Gastrocnemius medialis (tissue), 4 donors: ENCODE measurements around the gene CDK5RAP3. TPM values are rescaled to one million over a fixed set of nuclear protein-coding genes. Genes with fewer than 3 reads are reported as not detected.
A peak's percentile ranks its signal among the peaks of the same experiment; 100 is the strongest.

Source experiments
- ATAC-seq, 2 donors: fragments of 150-250 bp; one replicate each; pipeline ENCODE4 v1.9.1; 2016
- DNase-seq, 2 donors: peaks; one replicate each; pipeline ENCODE4 v3.0.0-alpha.2; 2019
- H3K27ac ChIP-seq, 4 donors: fragments of 200-600 bp; sonication (generic); 1 replicate in 1 of 4; 2 replicates in 3 of 4; pipeline ENCODE4 v1.5.1; 2016 to 2018; ENCODE audit warnings: mild to moderate bottlenecking in 2 of 4, moderate library complexity in 1 of 4
- H3K27me3 ChIP-seq, 3 donors: fragments of 200-600 bp; sonication (generic) in 2 of 3; 1 replicate in 1 of 3; 2 replicates in 2 of 3; pipeline versions ENCODE4 v1.5.1 to v1.6.0; 2016 to 2019; ENCODE audit warnings: mild to moderate bottlenecking in 1 of 3, moderate library complexity in 1 of 3
- H3K36me3 ChIP-seq, 2 donors: fragments of 200-600 bp; sonication (generic) in 1 of 2; one replicate each; pipeline ENCODE4 v1.5.1; 2017 to 2018
- H3K4me1 ChIP-seq, 2 donors: fragments of 200-600 bp; sonication (generic) in 1 of 2; one replicate each; pipeline ENCODE4 v1.5.1; 2016 to 2017; ENCODE audit warnings: mild to moderate bottlenecking in 2 of 2
- H3K4me3 ChIP-seq, 4 donors: fragments of 200-600 bp; sonication (generic) in 3 of 4; 1 replicate in 1 of 4; 2 replicates in 3 of 4; pipeline ENCODE4 v1.5.1; 2016 to 2019; ENCODE audit warnings: mild to moderate bottlenecking in 2 of 4
- H3K9me3 ChIP-seq, 3 donors: fragments of 200-600 bp; sonication (generic) in 2 of 3; 1 replicate in 1 of 3; 2 replicates in 2 of 3; pipeline ENCODE4 v1.5.1; 2016 to 2019
- POLR2A ChIP-seq, 2 donors: fragments of 450-650 bp; IDR thresholded peaks; one replicate each; pipeline ENCODE4 v1.6.1; 2017; ENCODE audit warnings: antibody characterized with exemption in 2 of 2, mild to moderate bottlenecking in 2 of 2, moderate library complexity in 2 of 2
- in situ Hi-C, 4 donors: fragments of 200-750 bp; cut with MboI; loops; one replicate each; pipeline versions ENCODE4 v1.15.0 to v1.8.0; 2017; ENCODE audit warnings: low sequenced_read_pairs in 4 of 4
- intact Hi-C: fragments of 100-400 bp; cut with DNase I; formaldehyde crosslinking; loops from one replicate; pipeline ENCODE4 v1.15.1; 2023; ENCODE audit warnings: low total_unique reads
- total RNA-seq, 4 donors: library from RNA; depleted of rRNA; stranded (reverse); fragments of >200 nt; gene quantifications; one replicate each; pipeline versions ENCODE4 v1.1.0 to v1.2.3, GENCODE V29; 2016
- TF ChIP-seq, protein P1 (sequence below), 5 experiments: fragments of 450-650 bp in 3 of 5; fragments of 200-600 bp in 2 of 5; sonication (generic) in 2 of 5; IDR thresholded peaks in 4 of 5; conservative IDR thresholded peaks in 1 of 5; 1 replicate in 4 of 5; 2 replicates in 1 of 5; pipeline ENCODE4 v1.5.1; 2016 to 2019; ENCODE audit warnings: antibody characterized with exemption in 5 of 5, mild to moderate bottlenecking in 3 of 5, moderate library complexity in 3 of 5

The CDK5RAP3 gene
- total RNA-seq, 4 donors from 2014 or later: 14.2 to 35.9 (median 27.8) TPM

GRCh38 chr17:47946929-47947397, 23.9 kb upstream of the CDK5RAP3 start:
- Histone ChIP-seq H3K27ac (peak overlapping the region; percentile 62 to 77 (median 76)), H3K27me3 (no peaks in the 10 kb centered on the region), H3K9me3 (no peaks in the 10 kb centered on the region), H3K4me3 (no peak overlapping the region), H3K36me3 (peaks cover 0 to 20% of the 10 kb centered on the region in 2 donors), H3K4me1 (peaks cover 34 to 35% of the 10 kb centered on the region in 2 donors)
- in situ Hi-C loops: loop anchor here in 1 of 4 donors (10.0 kb wide), 1 partner anchor 52 kb away; the partner anchor contains the start of gene SP2
- TF ChIP-seq, protein P1, sequence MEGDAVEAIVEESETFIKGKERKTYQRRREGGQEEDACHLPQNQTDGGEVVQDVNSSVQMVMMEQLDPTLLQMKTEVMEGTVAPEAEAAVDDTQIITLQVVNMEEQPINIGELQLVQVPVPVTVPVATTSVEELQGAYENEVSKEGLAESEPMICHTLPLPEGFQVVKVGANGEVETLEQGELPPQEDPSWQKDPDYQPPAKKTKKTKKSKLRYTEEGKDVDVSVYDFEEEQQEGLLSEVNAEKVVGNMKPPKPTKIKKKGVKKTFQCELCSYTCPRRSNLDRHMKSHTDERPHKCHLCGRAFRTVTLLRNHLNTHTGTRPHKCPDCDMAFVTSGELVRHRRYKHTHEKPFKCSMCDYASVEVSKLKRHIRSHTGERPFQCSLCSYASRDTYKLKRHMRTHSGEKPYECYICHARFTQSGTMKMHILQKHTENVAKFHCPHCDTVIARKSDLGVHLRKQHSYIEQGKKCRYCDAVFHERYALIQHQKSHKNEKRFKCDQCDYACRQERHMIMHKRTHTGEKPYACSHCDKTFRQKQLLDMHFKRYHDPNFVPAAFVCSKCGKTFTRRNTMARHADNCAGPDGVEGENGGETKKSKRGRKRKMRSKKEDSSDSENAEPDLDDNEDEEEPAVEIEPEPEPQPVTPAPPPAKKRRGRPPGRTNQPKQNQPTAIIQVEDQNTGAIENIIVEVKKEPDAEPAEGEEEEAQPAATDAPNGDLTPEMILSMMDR (IDR thresholded peaks at IDR 0.05 in 4 of 5, conservative IDR thresholded peaks at IDR 0.05 in 1 of 5): peak; percentile 75 to 88 (median 83)
- TF ChIP-seq POLR2A (IDR thresholded peaks at IDR 0.05): no peak
- peak; percentile 81 to 86 for ATAC-seq
- intact Hi-C loops: loop anchor here (10.0 kb wide), 1 partner anchor 102 kb away; the partner anchor contains the start of gene SCRN2
- peak; percentile 50 to 77 for DNase-seq

- peaks cover 25 to 28% of the 10 kb centered on the region in 2 donors for H3K4me1 ChIP-seq
- intact Hi-C loops (loop anchor here (1.0 to 10.0 kb wide), 4 partner anchors 22 to 183 kb away; partner anchors contain the start of gene SCRN2), in situ Hi-C loops (loop anchor here in 1 of 4 donors (10.0 kb wide), 1 partner anchor 54 kb away; the partner anchor contains the start of gene SP2)
These were observed 22.2 kb upstream of the CDK5RAP3 start for GRCh38 chr17:47948706-47949196.

GRCh38 chr17:47949197-47949759, 21.6 kb upstream of the CDK5RAP3 start:
- peak overlapping the region; percentile 74 to 77 (median 76) for H3K27ac ChIP-seq
- no peak for TF ChIP-seq POLR2A (IDR thresholded peaks at IDR 0.05)
- TF ChIP-seq, protein P1 (IDR thresholded peaks at IDR 0.05 in 4 of 5, conservative IDR thresholded peaks at IDR 0.05 in 1 of 5): peak; percentile 81 to 93 (median 91)
- in situ Hi-C loops: loop anchor here in 1 of 4 donors (10.0 kb wide), 1 partner anchor 54 kb away; the partner anchor contains the start of gene SP2

More at GRCh38 chr17:47948706-47949196, 22.2 kb upstream of the CDK5RAP3 start:
- Histone ChIP-seq H3K4me3 (no peak overlapping the region), H3K27me3 (no peaks in the 10 kb centered on the region), H3K36me3 (peaks cover 0 to 14% of the 10 kb centered on the region in 2 donors), H3K27ac (peak overlapping the region; percentile 74 to 77 (median 76)), H3K9me3 (no peaks in the 10 kb centered on the region)
- ATAC-seq: peak; percentile 57 to 83
- TF ChIP-seq POLR2A (IDR thresholded peaks at IDR 0.05): no peak
- TF ChIP-seq, protein P1 (IDR thresholded peaks at IDR 0.05 in 4 of 5, conservative IDR thresholded peaks at IDR 0.05 in 1 of 5): no peak
- DNase-seq: peak; percentile 59 to 65

DNA sequence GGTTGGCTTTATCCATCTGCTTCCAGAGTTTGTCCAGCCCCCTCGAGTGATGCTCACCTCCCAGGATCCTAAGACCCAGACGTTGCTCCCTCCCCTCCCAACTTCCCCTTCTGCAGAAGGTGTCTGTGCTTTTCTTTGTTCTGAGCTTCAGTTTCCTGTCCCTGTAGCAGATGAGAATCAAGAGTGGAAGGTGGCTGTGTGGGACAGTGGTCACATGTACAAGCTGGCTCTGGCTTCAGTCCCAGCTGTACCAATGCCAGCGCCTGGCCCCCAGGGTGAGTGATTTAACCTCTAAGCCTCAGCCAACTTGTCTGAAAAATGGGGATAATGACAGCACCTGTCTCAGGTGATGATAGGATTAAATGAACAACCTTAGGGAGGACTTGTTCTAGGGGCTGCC, 21.0 kb upstream of the CDK5RAP3 start:
- peak overlapping the region in 2 of 4 donors; percentile 77 for H3K27ac ChIP-seq
- ATAC-seq (no peak), DNase-seq (no peak)
- peaks cover 25 to 28% of the 10 kb centered on the region in 2 donors for H3K4me1 ChIP-seq
- H3K4me3 ChIP-seq: no peak overlapping the region
- TF ChIP-seq POLR2A (IDR thresholded peaks at IDR 0.05): no peak
- TF ChIP-seq, protein P1 (IDR thresholded peaks at IDR 0.05 in 4 of 5, conservative IDR thresholded peaks at IDR 0.05 in 1 of 5): no peak
- in situ Hi-C loops: loop anchor here in 2 of 4 donors (10.0 kb wide), 2 partner anchors 55 to 105 kb away; partner anchors contain the start of genes SCRN2 (in 1 of the 2) and SP2 (in 1 of the 2)
- no peaks in the 10 kb centered on the region for H3K9me3 ChIP-seq
- H3K36me3 ChIP-seq: peaks cover 0 to 6% of the 10 kb centered on the region in 2 donors
- no peaks in the 10 kb centered on the region for H3K27me3 ChIP-seq
- intact Hi-C loops: loop anchor here (1.0 to 10.0 kb wide), 3 partner anchors 20 to 105 kb away; partner anchors contain the start of gene SCRN2

More at GRCh38 chr17:47949197-47949759, 21.6 kb upstream of the CDK5RAP3 start:
- no peaks in the 10 kb centered on the region for H3K27me3 ChIP-seq
- DNase-seq (peak; percentile 59 to 67), ATAC-seq (peak; percentile 57 to 65)
- H3K9me3 ChIP-seq: no peaks in the 10 kb centered on the region
- H3K4me1 ChIP-seq: peaks cover 25 to 28% of the 10 kb centered on the region in 2 donors
- intact Hi-C loops: loop anchor here (1.0 to 10.0 kb wide), 3 partner anchors 21 to 104 kb away; partner anchors contain the start of gene SCRN2
- peaks cover 0 to 13% of the 10 kb centered on the region in 2 donors for H3K36me3 ChIP-seq
- peak overlapping the region; percentile 31 to 51 (median 43) for H3K4me3 ChIP-seq
